Cardiac ventricle fibroblast (primary cell): ENCODE data around the gene EGFL8. TPM values are rescaled to one million over a fixed set of nuclear protein-coding genes. Genes with fewer than 3 reads are reported as not detected.

Experiments
- total RNA-seq: library from RNA; depleted of rRNA; stranded (reverse); fragments of >200 nt; gene quantifications from 2 replicates; pipeline ENCODE4 v1.2.3, GENCODE V29; 2015

EGFL8 gene
- total RNA-seq, result 0.12 and 0.29 TPM in 2 replicates

DNA sequence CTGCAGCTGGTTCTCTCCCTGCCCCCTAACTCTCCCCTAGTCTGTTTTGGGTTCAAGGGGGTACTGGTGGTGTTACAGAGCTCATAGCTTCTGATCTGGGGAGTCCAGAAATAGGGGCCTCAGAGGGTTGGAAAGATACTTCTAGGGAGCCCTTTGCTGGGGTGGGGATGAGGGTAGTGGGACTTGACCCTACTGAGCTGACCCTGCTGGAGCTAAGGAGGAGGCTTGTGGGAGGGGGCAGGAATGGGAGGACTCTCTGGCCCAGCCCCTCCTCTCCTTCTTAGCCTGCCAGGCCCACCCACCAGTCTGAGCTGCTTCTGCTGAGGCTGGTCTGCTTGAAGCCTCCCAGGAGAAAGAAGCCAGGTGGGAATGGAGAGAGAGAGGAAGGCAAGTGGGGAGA lies at the start of gene EGFL8:
EGFL8 (plus strand) TSS at position 301 of the 400 bp plus-strand sequence. CDS start 1,571 bp downstream, outside the sequence.

DNA sequence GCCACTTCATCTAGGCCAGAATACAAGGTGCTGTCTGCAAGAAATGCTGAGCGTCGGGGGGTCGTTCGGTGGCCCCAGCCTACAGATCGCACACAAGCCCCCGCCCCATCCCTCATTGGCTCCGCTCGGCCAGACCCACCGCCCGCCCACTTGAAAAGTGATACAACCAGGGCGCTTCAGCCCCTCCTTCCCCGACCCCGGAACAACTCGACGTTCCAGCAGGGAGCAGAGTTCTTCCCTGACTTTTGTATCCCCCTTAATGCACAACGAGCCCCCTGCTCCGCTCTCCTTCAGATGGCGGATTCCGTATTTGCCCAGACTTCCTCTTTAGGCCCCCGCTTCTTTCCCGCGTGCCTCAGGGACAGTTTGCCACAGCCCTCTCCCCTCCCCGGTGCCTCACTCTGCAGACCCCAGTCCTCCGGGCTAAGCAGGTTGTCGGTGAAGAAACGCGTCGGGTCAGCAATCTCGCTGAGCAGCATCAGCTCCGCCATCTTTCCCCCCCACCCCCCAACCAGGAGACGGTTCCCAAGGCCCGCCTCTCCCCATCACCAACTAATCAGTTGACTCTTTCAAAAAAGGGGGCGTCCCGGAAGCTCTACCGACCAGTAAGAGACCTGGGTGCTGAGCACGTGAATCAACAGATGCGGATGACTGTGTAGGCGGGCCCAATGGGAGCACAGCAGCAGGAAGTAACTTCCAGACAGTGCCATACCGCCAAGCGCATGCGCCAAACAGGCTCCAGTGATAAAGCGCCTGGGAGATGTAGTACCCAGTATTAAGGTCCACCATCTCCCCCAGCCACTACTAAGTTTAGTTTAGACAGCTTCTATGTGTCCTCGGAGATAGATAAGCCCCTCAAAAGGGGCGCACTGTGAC lies 36.4 kb upstream of the EGFL8 start, which contains the start of gene ATF6B:
ATF6B (minus strand) TSS at position 530 of the 876 bp plus-strand sequence; CDS start at position 491, 39 bp downstream.

DNA sequence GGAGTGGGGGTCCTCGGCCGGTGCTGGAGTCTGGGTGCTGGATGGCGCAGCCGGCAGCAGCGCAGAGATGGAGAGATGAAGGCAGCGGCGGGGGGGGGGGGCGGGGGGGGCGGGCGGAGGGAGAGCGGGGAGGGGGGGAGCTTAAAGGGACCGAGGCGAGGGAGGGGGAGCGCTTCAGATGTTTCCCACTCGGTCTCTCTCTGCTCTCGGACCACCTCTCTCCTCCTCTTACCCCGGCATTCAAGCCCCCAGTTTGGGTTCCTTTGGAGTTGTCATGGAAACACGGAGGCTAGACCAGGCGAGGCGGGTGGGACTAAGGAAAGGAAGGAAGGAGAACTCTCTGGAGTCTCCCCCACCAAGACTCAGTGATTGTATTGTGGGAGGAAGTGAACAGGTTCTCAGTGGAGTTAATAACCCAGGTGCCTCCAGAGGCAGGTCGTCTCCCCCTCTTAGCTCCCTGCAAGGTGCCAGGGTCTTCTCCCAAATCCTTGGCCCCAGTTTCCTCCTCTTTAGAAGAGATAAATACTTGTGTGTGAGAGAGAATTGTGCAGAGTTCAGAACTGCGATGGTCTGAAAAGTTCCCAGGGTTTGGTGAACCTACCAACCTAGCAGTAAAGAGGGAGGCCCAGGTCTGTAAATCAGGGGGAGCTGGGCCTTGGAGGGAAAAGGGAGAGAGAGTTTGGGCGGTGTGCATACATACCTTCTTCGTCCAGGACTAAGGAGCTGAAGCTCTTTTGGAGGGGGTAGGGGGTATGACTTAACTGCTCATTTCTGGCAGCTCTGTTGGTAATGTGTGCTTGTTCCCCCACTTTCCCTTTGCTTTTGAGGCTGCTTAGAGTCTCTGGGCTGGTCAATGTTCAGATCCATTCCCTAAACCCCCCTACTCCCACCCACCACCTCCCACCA lies 12.3 kb upstream of the EGFL8 start, which contains the start of gene PRRT1:
PRRT1 (minus strand) TSS at position 77 of the 906 bp plus-strand sequence. CDS start 112 bp downstream, outside the sequence.

DNA sequence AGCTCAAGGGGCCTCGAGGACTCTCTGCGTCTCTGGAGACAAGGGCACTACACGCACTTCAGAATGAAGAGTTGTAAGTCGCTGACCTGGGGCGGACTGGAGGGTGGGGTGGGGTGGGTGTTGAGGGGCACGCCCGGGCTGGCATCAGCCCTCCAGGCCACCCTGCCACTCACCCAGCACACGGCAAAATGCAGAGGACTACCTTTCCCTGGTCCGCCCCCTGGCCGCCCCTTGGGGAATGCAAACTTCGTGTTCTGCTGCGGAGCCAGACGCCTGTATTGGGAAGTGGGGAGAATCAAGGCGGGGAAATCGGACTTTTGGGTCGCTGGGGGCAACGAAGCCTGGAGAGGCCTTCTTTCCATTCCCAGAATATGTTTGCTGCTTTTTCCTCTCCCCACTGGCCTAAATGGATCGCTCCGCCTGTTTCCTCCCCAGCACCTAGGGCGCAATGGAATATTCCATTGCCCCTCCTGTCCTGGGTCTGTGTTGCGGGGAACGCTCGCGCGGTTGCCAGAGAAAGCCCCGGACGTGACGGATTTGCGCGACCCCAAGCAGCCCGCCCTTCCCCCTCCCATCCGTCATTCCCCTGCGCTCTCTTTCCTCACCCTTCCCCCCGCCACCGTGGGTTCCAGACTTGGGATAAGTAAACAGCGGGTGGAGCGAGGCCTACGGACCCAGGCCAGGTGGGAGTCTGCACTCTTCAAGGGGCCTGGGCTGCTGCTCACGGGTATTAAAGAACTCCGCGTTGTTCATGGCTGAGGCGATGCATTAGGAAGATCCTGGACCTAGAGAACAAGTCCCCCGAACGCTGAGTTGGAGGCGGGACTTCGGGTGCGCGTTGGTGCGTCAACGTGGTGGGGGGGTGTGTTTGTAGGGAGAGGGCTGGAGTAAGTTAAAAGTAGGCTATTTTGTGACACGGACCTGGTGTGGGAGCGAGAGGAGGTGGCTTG lies 10.6 kb upstream of the EGFL8 start, which contains the start of gene PPT2:
PPT2 (plus strand) TSS at position 578 of the 950 bp plus-strand sequence. CDS start 454 bp downstream, outside the sequence.

DNA sequence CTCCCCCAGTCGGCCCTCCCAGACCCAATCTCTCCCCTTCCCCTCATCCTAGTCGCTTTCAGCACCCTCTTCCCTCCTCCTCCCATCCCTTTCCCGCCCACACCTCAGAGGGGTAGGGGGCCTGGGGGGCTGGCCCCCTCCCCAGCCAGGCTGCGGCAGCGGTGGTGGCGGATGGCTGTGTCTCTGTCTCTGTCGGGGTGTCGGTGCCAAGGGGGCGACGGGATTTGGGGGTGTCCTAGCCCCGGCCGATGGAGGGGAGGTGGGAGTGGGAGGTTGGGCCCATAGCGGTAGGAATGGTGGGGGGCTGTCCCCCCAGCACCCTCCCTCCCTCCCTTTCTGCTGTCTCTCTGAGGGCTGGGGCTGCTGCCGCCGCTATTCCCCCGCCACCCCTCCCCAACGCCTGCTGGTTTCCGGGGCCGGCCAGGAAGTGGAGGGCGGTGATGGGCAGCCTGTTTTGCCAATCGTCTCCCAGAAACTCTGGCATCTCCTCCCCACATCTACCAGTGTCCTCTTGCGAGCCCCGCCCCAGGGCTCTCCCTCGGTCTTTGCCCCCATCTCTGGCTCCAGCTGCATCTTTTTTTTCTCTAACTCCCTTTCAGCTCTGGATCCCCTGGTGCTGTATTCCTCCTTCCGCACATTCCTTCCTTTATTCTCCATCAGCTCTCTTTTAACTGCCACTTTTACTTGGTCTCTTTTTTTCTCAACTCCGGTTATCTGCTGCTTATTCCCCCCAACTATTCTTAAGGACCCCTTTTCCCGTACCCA lies 11.5 kb downstream of the EGFL8 start, which contains the start of gene AGPAT1:
AGPAT1 (minus strand) TSS at position 374 of the 765 bp plus-strand sequence. CDS start 4,588 bp downstream, outside the sequence.

DNA sequence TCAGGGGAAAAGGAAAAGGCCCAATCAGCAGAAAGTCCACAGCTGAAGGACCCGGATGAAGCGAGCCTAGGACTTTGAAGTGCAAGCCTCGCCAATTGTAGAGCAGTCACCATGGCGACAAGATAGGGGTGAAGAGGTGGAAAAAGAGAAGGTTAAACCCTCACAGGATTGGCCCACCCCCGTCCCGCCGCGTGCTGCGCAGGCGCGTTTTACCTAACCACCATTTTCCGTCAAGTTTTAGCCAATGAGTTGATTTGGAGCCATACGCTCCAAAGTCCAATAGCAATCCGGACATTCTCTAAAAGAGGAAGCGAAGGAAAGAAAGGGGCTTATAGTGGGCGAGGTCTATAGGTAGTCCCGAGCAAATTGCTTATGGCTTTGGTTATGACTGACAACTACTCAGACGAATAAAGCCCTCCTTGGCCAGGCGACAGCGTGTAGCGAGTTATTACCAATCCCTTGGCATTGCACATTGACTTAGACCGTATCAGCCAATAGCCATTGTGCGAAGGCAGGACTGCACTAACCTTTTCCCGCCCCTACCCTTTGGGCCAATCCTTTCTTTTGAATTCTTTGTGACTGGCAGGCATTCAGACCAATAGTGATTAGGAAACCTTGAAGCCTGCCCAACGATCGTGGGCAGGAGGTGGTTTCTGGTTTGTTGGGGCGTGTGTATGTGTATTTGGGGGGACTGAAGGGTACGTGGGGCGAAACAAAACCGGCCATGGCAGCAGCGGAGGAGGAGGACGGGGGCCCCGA lies 13.6 kb downstream of the EGFL8 start, which contains the start of gene RNF5:
RNF5 (plus strand) TSS at position 618 of the 759 bp plus-strand sequence; CDS start at position 725, 107 bp downstream.

DNA sequence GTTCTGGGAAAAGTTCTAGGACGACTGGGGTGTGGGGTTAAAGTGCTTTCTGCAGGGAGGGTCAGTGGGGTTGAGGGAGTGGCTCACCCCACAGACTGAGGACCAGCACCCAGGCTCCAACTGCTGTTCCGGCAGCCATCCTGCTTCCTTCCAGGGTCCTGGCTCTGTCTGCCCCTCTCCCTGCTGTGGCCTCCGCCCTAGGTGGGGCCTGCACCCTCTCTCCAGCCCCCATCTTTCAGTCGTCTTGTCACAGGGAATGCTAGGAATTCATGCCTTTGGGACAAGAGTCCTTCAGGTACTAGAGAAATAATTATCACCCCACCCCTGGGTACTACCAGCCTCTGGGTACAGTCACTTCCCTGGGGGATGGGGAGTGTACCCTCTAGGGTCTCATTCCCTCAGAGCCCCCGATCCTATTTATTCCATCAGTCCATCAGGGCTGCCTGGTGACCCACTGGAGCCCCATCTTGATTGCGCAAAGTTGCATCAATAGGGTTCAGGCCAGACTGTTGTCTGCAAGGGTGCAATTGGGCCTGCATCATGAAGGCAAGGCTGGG lies 19.8 kb downstream of the EGFL8 start, which contains the start of gene AGER:
AGER (minus strand) TSS at position 170 of the 557 bp plus-strand sequence; CDS start at position 139, 31 bp downstream.

DNA sequence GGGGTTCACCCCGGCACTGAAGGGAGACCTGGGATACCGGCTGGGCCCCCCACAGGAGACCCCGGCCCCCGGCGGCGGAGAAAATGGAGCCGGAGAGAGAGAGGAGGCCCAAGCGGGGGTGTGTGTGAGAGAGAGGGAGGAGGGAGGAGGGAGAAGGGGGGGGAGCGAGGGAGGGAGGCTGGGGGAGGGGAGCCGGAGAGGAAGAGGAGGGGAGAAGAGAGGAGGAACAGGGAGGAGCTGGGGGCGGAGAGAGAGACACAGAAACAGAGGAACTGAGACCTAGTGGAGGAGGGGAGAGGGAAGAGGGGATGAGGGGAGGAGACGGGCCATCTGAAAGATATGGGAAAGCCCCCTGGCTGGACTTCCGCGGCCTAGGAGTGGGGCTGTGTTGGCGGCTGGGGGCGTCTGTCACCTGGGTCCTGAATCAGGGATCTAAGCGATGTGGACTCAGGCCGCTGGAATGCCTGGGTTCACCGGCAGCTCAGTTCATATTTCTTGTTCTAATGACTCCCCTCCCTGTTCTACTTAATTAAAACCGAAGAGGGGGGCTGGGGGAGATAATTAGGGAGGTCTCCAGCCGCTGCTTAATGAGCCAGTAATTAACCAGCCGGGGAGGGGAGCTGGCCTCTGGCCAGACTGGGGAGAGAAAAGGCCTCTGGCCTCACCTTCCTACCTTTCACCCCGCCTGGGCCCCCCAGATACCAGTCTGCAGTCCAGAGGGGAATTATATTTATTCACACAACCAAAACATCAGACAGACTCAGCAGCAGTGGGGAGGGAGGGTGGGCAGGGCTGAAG lies 25.9 kb downstream of the EGFL8 start, which contains the start of gene PBX2:
PBX2 (minus strand) TSS at position 149 of the 798 bp plus-strand sequence. CDS start 287 bp downstream, outside the sequence.

DNA sequence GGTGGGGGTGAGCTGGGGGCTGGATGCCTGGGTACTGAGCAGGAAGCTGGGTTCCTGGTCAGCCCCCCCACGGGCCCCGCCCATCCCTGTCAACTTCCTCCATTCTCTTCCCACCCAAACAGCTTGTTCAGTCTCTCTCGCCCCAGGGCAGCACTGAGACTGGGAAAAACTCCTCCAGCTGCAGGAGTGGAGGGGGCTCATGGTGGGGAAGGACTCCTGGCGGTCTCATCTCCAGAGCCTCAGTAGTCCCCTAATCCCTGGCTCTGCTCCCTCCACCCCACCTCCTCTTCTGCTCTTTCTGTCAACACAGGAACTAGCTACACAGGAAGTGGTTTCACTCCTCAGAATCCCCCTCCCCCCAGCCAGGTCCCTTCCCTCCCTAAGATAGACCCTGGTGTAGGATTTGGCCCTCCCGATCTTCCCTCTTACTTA lies 28.2 kb downstream of the EGFL8 start, which contains the start of gene GPSM3:
GPSM3 (minus strand) TSS at position 36 of the 432 bp plus-strand sequence. CDS start 130 bp downstream, outside the sequence.

Other genes with a start within 250 kb of the EGFL8 start
- 10.4 and 16.9 TPM in 2 replicates for gene C2, start 236.9 kb upstream of the EGFL8 start, total RNA-seq
- 47.7 and 56.5 TPM in 2 replicates for gene CFB, start 218.5 kb upstream of the EGFL8 start, total RNA-seq
- 55.8 and 57.5 TPM in 2 replicates for gene NELFE, start 205.6 kb upstream of the EGFL8 start, total RNA-seq
- gene SKIC2, start 205.4 kb upstream of the EGFL8 start, total RNA-seq, result 24.6 and 28.9 TPM in 2 replicates
- 11.5 and 15.8 TPM in 2 replicates for gene DXO, start 192.5 kb upstream of the EGFL8 start, total RNA-seq
- 39.7 and 65.0 TPM in 2 replicates for gene C4A, start 182.5 kb upstream of the EGFL8 start, total RNA-seq
- 25.2 and 46.6 TPM in 2 replicates for gene C4B, start 149.8 kb upstream of the EGFL8 start, total RNA-seq
- 0.15 TPM in 1 of 2 replicates, not detected in the other for gene CYP21A2, start 126.2 kb upstream of the EGFL8 start, total RNA-seq
- 35.8 and 38.3 TPM in 2 replicates for gene TNXB, start 55.3 kb upstream of the EGFL8 start, total RNA-seq
- gene ATF6B, start 36.3 kb upstream of the EGFL8 start, total RNA-seq, result 31.5 and 31.7 TPM in 2 replicates
- 4.3 and 4.7 TPM in 2 replicates for gene FKBPL, start 34.3 kb upstream of the EGFL8 start, total RNA-seq
- 1.1 and 1.8 TPM in 2 replicates for gene PRRT1, start 12.7 kb upstream of the EGFL8 start, total RNA-seq
- gene PPT2, start 10.5 kb upstream of the EGFL8 start, total RNA-seq, result 9.5 and 18.3 TPM in 2 replicates
- gene AGPAT1, start 11.5 kb downstream of the EGFL8 start, total RNA-seq, result 43.9 and 51.3 TPM in 2 replicates
- gene RNF5, start 13.8 kb downstream of the EGFL8 start, total RNA-seq, result 27.9 and 29.6 TPM in 2 replicates
- gene AGER, start 19.7 kb downstream of the EGFL8 start, total RNA-seq, result 0.50 and 1.4 TPM in 2 replicates
- gene PBX2, start 25.6 kb downstream of the EGFL8 start, total RNA-seq, result 32.2 and 34.1 TPM in 2 replicates
- 1.6 and 1.9 TPM in 2 replicates for gene GPSM3, start 28.0 kb downstream of the EGFL8 start, total RNA-seq
- gene NOTCH4, start 59.5 kb downstream of the EGFL8 start, total RNA-seq, result 3.9 and 5.3 TPM in 2 replicates
- gene TSBP1, start 207.3 kb downstream of the EGFL8 start, total RNA-seq, result not detected in 2 replicates
- not detected in 2 replicates for gene BTNL2, start 242.6 kb downstream of the EGFL8 start, total RNA-seq